Dorsolateral prefrontal cortex (tissue), 118 donors: Measurements from ENCODE around the gene OR4K1. TPM values are rescaled to one million over a fixed set of nuclear protein-coding genes. Genes with fewer than 3 reads are reported as not detected.

Experiments
- total RNA-seq, 120 experiments: library from RNA; stranded (reverse); gene quantifications; one replicate each; pipeline versions ENCODE4 v1.2.3 to v1.2.4, GENCODE V29; 2022

OR4K1 gene
- total RNA-seq, 120 experiments from 2014 or later: not detected

Other genes with a start within 250 kb of the OR4K1 start
- gene OR11H2, start 217.0 kb upstream of the OR4K1 start, total RNA-seq: not detected
- gene OR4Q3, start 187.3 kb upstream of the OR4K1 start, total RNA-seq: not detected
- gene OR4M1, start 157.4 kb upstream of the OR4K1 start, total RNA-seq: not detected
- 1 to 10 TPM in 5 of 120 experiments, under 1 TPM in 34, not detected in 81; 0.12 to 1.2 (median 0.36) TPM for gene OR4N2, start 127.1 kb upstream of the OR4K1 start, total RNA-seq
- gene OR4K2, start 55.8 kb upstream of the OR4K1 start, total RNA-seq: under 1 TPM in 1 of 120 experiments, not detected in 119; 0.14 TPM
- not detected for gene OR4K5, start 10.3 kb upstream of the OR4K1 start, total RNA-seq
- not detected for gene OR4K15, start 44.7 kb downstream of the OR4K1 start, total RNA-seq
- not detected for gene OR4Q2, start 71.2 kb downstream of the OR4K1 start, total RNA-seq
- gene OR4K14, start 88.4 kb downstream of the OR4K1 start, total RNA-seq: not detected
- gene OR4K13, start 105.1 kb downstream of the OR4K1 start, total RNA-seq: not detected
- not detected for gene OR4L1, start 129.1 kb downstream of the OR4K1 start, total RNA-seq
- not detected for gene OR4K17, start 179.8 kb downstream of the OR4K1 start, total RNA-seq
- under 1 TPM in 1 of 120 experiments, not detected in 119; 0.20 TPM for gene OR4N5, start 207.9 kb downstream of the OR4K1 start, total RNA-seq